Measurements from ENCODE around the gene NXF1.
"Not testable (repeated sequence)": the region's sequence is repeated elsewhere in the genome, so short reads cannot be mapped to it uniquely, and the experiment has no call there.

The NXF1 gene

DNA sequence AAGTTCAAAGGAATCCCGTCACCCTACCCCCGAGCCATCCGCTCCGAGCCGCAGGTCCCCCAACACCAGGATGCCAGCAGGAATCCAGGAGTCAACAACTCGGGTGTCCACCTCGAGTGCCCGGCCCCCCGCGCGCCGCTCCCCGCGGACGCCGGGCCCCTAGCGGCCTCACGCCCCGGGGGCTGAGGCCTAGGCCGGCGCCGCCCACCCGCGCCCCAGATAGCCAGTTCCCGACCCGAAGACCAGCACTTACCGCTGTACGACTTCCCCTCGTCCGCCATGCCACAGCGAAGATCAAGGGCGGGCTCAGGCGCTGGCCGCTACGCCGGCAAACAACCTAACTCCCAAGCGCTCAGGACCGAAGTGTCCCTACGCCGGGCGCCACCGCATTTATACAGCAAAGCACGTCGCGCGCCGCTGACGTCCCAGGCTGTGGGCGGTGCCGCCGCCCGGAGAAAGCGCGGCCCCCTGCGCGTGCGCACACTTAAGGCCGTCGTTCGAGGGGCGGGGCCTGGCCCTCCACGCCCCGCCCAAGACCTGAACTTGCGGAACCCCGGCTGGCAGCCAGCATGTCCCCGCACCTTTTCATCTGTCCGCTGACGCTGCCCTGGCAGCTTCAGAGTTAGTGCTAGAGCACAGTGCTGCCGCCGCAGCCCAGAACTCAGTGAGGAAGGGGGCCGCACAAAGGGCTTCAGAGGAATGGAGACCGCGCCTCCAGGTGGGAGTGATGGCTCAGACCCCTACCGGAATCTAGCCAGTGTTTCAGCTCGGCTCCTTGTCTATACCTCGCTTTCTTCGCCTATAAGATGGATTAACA is at the start of gene NXF1:
TSS of gene NXF1 (minus strand) at position 365 of the 817 bp plus-strand sequence. CDS start at position 281, 84 bp downstream.
- peak; percentile 91 to 95 for DNase-seq

DNA sequence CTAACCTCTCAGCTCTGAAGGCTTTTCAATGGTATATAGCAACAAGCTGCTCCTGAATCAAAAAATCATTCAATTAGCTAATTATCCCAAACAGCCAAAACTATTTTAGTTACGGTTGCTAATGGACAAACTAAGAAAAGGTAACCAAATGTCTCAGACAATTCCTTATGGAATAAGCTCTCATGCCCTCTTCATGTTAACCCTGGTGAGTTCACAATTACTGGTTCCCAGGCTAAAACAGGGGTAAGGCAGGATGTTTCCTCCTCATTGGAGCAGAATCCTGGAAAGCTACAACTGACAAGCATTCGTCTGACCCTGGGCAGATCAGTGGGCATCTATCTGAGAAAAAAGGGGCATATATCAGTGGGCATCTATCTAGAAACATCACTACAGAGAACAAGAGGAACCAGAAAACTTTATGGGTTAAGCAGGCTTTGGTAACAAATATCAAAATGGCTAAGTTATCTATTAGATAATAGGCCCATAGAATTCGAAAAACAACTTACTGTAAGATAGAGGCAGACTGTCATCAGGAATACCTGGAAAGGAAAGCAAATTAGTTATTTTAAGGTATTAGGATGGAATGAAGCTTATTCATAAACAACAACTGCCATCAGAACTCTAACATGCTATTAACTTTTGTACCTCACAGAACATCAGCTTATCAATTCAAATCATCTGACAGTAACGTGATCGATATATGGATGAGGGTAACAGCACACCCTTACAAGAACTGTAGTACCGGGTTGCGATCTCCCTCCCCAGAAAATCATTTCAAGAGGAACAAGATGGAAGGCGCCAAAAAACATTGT is 49.0 kb upstream of the NXF1 start:
- DNase-seq = no peak

DNA sequence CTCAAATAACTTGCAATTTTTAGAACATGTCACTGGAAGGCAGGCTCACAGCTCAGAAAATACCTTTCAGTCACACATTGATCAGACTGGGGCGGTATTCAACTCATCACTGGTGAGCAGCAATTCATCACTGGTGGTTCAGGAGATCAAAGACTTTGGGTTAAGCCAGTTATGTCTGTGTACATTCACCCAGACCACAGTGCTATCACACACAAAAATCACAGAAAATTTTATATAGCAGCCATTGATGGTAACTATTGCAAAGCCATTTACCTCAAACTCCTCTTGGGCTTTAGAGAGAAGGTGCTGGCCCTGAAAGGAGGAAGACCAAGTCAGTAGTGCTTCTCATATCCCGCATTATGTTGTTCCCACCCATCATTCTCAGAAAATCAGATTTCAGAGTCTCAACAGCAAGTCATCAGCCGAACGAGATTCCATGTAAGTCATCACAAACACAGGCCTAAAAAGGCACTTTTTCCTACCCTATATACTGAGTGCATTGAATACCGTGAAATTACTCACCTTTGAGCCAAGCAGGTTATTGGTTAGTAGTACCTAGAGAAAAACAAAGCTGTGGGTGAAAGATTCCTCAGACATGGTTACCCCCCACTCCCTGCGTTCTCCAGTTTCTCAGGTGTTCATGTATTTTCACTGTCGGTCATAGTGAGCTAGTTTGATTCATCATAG is 48.2 kb upstream of the NXF1 start:
- no peak for DNase-seq

DNA sequence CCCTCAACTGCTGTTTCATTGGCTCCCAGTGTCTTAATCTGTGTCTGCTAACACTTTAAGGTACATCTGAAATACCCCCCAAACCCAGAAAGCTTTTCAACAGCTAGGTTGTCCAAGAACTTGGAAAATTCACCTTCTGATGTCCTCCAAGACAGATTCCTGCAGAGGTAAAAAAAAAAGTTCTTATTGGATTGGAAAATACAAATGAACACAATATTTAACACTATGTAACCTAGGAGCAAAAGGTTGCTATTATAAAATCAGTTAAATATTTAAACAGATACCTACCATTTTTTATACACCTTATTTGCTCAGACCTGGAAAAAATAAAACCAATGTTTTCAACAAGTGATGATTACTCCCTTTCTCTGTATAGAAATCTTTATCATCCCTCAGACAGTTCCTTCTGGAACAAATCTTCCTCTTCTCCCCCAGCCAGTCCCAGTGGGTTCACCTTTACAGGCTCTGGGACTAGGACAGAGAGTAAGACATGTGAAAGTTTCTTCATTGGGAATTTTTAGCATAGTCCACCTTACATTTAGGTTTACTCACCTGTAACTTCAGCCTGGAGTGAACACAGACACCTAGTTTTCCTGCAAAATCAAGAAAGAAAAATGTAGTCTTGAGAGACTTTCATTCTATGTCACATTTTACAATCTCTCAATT is 47.4 kb upstream of the NXF1 start:
- DNase-seq = no peak

DNA sequence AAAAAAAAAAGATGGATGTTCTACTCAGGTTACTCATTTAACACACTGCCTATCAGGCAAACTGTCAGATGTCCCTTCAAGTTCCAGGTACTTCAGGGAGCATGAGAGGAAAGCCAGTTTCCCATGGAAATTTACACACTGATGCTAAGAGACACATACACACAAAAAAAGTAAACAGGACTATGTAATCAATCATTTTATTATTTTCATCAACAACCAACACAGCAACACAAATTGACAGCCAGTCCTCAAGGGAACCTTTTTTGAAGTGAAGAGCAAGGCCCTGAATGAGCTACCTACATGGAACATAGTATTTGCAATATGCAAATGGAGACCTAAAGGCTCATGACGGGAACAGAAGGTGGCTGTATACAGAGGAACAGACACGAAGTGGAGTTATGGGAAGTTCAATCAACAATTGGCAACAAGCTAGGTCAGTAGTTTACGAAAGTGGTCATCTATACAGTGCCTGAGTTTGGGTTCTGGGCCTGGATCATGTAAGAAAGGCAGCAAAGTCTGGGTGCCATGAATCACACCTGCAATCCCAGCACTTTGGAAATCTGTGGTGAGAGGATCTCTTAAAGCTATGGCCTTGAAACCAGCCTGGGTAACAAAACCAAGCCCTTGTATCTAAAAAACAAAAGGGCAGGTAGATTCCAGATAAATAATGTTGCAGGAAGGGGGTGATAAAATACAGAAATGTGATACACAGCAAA is 46.7 kb upstream of the NXF1 start:
- no peak for DNase-seq

DNA sequence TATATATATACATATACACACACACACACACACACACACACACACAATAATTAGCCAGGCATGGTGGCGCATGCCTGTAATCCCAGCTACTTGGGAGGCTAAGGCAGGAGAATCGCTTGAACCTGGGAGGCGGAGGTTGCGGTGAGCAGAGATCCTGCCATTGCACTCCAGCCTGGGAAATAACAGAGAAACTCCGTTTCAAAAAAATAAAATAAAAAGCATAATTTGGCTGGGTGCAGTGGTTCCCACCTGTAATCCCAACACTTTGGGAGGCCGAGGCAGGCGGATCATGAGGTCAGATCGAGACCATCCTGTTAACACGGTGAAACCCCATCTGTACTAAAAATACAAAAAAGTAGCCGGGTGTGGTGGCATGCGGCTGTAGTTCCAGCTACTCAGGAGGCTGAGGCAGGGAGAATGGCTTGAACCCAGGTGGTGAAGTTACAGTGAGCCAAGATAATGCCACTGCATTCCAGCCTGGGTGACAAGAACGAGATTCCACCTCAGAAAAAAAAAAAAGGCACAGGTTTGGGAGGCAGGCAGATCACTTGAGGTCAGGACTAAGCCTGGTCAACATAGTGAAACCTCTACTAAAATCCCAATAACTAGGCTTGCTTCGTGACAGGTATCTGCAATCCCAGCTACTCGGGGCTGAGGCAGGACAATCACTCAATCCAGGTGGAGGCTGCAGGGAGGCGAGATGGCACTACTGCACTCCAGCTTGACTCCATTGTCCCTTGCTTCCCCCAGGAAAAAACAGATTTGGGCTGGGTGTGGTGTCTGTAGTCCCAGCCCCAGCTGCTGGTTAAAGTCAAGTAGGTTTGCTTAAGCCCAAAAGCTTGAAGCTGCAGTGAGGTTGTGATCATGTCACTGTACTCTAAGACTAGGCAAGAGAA is 45.9 kb upstream of the NXF1 start:
- no peak for DNase-seq

DNA sequence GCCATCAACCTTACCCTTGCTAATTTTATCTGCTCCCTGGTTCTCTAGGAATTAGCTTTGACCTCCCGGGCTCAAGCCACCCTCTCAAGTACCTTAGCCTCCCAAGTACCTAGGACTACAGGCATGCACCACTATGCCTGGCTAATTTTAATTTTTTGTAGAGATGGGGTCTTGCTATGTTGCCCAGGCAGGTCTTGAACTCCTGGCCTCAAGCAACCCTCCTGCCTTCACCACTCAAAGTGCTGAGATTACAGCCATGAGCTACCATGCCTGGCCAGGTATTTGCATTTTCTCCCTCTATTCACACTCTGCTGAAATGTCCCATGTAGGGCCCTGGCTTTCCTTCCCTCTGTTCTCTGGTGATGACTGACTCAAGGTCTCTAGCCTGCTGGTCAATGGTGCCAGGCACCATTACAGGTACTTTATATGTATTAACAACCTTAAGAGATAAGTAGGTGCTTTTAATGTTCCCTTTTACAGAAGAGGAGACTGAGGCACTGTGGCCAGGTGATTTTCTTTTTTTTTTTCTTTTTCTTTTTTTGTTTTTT is 42.6 kb upstream of the NXF1 start:
- DNase-seq = no peak

DNA sequence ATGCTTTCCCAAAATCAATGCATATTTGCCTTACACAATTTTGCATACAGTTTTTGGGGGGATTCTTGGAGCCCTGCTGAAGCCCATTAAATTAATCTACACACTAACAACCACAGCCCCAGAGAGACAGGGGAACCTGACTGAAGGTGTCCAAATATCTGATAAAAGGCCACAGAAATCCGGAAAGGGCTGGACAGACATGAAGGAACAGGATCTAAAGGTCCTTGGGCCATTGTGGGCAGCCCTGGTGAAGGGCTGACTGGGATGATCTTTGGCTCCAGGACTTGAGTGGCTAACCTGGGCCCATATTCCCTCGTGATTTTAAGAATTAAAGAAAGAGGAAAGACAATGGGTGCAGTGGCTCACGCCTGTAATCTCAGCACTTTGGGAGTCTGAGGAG is 40.9 kb upstream of the NXF1 start:
- no peak for DNase-seq

DNA sequence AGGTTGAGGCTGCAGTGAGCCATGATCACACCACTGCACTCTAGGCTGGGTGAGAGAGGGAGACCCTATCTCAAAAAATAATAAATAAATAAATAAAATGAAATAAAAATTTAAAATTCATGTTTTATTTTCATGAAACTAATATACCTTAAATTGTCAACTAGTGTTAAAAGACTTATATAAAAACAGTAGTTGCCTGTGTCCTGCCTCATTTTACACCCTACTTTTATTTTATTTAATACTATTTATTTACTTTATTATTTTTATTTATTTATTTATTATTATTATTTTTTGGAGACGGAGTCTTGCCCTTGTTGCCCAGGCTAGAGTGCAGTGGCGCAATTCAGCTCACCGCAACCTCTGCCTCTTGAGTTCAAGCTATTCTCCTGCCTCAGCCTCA is 38.9 kb upstream of the NXF1 start:
- DNase-seq = no peak

DNA sequence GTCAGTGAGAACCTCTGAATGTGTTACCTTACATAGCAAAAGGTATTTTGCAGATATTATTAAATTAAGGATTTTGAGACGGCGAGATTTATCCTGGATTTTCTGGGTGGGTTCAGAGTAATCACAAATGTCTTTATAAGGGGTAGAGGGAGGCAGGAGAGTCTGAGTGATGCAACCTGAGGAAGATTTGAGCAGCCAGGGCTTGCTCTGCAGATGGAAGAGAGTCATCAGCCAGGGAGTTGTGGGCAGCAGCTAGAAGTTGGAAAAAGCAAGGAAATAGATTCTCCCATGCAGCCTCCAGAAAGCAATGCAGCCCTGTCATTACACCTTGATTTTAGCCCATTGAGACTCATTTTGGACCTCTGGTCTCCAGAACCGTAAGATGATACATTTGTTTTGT is 38.2 kb upstream of the NXF1 start:
- DNase-seq = no peak

DNA sequence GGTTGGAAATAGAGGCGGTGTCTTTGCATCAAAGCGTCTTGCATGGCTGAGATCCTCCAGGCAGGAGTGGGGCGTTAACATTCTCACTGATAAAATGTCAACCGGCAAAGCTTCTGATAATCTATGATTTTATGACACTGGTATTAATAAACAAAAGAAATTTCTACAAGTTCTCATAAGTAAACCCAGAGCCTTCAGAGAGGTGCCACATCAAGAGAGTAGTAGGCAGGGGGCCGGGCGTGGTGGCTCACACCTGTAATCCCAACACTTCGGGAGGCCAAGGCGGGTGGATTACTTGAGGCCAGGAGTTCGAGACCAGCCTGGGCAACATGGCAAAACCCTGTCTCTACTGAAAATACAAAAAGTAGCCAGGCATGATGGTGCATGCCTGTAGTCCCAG is 37.7 kb upstream of the NXF1 start:
- not testable (repeated sequence) for DNase-seq

DNA sequence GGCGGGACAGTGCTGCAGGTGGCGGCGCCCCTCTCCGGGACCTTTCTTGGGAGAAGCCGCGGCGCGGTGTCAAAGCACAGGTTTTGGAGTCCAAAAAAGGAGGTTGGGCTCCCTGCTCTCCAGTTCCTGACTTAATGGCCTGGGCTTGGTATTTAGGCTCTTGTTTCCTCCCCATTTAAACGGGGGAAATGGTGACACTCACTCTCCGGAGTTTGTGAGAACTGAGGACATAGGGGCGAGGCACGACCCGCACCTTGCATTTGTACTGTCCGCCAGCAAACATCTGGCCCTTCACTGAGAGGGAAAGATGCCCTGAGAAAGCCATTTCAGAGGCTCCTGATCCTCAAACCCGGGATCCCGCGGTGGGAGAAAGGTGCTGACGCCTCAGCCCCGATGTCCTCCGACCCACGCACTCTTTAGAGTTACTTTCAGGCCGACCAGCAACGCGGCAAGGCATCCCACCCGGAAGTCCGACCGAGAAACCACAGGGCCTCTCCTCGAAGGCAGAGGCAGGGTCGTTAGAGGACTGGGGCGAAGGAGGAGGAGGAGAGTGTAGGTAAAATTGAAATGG is 37.0 kb upstream of the NXF1 start:
- no peak for DNase-seq

DNA sequence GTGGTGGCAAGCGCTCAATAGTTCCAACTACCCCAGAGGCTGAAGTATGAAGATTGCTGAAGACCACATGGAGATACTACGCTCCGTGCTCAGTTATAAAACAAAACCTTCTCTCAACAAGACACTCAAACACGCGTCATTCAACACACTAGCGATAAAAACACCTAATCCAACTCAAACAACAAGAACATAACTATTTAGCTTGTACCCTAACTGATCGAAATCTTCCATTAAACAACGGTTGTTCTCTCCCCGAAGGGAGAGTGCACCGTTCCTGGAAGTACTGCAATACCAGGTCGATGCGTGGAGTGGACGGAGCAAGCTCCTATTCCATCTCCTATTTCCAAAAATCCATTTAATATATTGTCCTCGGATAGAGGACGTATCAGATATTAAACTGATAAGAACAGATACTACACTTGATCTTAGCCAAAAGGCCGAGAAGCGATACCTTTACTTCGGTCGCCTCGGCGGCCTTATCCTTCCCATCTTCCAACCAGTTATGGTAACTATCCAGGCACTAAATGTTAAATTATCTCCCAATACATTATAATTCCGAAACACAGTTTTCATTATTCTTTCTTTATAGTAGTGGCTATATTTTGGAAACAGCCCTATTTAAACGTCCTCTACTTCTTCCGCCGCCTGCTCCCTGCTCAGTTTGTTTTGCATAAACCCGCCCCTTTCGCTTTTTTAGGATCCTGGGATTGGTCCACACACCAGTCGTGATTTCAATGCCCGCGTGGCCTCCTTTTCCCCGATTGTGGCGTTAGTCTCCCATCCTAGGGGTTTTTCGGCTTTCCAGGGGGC is 36.3 kb upstream of the NXF1 start:
- peak; percentile 91 to 99 for DNase-seq

DNA sequence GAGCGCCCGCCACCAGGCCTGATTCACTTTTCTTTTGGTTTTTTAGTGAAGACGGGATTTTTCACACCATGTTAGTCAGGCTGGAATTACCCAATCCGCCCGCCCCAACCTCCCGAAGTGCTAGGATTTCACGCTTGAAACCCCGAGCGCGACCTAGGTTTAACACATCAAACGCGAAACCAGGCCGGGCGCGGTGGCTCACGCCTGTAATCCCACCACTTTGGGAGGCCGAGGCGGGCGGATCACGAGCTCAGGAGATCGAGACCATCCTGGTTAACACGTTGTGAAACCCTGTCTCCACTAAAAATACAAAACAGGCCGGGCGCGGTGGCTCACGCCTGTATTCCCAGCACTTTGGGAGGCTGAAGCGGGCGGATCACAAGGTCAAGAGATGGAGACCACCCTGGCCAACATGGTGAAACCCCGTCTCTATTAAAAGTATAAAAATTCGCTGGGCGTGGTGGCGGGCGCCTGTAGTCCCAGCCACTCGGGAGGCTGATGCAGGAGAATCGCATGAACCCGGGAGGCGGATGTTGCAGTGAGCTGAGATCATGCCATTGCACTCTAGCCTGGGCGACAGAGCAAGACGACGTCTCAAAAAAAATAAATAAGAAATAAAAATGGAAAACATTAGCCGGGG is 35.6 kb upstream of the NXF1 start:
- DNase-seq = peak; percentile 37 to 61

DNA sequence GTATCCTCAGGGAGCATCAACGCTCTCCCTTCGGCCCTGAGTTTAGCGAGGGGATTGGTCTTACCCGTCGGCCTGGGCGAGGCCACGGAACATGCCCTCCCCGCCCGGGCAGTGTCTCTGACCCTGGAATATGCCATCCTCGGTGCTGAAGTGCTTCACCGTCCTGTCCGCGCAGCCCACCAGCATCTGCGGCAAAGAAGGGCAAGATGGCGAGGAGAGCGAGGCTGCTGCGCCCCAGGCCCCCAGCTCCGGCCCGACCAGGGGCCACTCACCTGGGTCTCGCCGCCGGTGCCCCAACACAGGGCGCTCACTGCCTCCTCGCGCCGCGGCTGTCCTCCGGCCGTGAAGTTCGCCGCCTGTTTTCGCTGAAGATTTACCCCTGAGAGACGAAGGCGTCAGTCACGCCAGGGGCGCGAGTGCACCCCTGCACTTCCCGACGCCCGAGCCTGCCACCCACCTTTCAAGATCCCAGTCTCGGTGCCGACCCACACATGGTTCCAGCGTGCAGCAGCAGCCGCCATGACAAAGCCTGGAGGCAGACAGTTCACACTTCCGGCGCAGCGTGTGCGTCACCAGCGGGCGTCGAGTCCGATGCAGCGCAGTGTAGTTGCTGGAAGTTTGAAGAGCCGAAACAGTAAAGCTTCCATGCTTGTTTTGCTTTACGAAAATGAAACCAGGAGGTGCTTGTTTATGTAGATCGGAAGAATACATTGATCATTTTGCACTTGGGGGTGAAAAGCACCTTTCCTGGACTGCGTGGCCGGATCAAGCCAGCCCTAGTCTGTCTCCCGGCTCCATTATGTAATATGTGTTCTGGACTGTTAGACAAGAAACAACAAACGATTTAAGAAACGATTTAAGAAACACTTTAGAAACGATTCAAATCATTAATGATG is 34.1 kb upstream of the NXF1 start, which contains the start of gene WDR74:
TSS of gene WDR74 (minus strand) at position 541 of the 896 bp plus-strand sequence. CDS start at position 521, 20 bp downstream.
- peak; percentile 85 to 93 for DNase-seq

DNA sequence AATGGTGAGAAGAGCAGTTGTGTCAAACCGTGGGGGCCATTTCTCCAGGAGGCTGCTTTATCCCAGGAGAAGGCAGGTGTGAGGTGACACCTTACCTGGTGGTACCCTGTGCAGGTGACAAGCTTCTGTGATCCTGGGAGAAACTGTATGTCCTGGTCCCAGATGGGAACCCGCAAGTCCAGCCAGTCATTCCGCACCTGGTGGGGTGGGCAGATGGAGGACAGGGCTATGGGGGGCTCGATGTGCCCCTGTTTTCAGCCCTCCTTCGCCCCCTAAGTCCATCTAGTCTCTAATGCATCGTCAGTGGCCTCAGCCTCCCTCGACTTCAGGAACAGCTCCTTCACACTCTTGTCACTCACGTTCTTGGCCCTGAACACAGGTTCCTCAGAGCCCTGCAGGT is 30.1 kb upstream of the NXF1 start:
- DNase-seq = no peak

DNA sequence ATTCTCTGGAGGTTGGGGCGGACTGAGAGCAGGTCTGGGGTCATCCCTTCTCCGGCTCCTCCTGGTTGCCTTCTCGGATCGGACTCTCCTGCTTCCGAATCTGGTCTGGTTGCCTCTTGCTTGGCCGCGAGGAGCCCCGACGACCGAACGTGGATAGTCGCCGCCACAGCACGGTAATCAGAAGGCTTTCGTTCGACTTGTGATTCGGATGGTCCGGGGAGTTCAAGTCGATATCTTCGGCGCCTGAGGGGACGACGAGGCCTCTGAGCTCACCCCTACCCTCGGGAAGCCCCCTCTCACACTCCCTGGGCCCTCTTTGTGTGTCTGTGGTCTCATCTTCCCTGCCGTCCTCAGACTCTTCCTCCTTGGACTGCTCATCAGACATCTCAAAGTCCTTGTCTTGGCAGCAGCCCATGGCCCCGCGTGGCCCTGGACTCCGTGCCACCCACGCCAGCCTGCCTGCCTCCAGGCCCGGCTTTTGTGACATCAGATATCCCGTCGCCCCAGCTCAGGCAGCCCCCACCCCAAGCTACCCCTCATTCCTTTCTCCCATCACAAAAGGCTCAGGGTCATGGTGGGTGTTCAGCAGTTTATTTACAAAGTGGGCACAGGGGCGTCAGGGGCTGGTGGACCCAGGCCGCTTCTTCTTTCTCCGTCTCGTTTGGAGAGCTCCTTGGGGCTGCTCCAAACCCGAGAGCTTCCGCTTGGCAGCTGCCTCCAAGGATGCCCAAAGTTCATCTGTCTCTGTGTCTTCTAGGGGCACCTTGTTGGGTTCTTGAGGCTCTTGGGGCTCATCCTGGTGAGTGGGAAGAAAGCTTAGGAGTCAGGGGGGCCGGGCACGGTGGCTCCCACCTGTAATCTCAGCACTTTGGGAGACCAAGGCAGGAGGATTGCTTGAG is 27.3 kb upstream of the NXF1 start, which contains the start of gene TEX54:
TSS of gene TEX54 (minus strand) at position 506 of the 899 bp plus-strand sequence.
- DNase-seq = peak in 1 of 2 experiments; percentile 36
